Left ventricle myocardium superior (tissue), 1 donor: ENCODE results near the gene DNAJC5G. TPM values are rescaled to one million over a fixed set of nuclear protein-coding genes. Genes with fewer than 3 reads are reported as not detected.

ENCODE experiments used
- ATAC-seq: fragments of 200-7000 bp; cut with Tn5 transposase; one replicate; pipeline ENCODE4 v1.9.1; 2020; ENCODE audit warnings: mild to moderate bottlenecking, moderate library complexity
- DNase-seq: peaks from one replicate; pipeline ENCODE4 v3.0.0-alpha.2; 2020
- intact Hi-C: fragments of 100-400 bp; cut with micrococcal nuclease; formaldehyde crosslinking; loops from one replicate; pipeline ENCODE4 v1.11.0; 2022
- long read RNA-seq: library from polyadenylated mRNA; unstranded; transcript quantifications from one replicate; pipeline ENCODE4 v2.0.0, GENCODE V29; 2021
- total RNA-seq: library from RNA; stranded (reverse); fragmentation: NEBNext Ultra II Directional; extraction: Animal tissue kit (Norgen Biotek cat#: 25700); gene quantifications from one replicate; pipeline ENCODE4 v1.2.1, GENCODE V29; 2021
- donor health status: DM: no; HTN: yes; CAD: no; lungs with severe emphysema.

Gene DNAJC5G
- 2.1 TPM for total RNA-seq
- long read RNA-seq, result 0 reads

- ATAC-seq (no peak), DNase-seq (no peak)
- intact Hi-C loops, result no loop called here
Measured at GRCh38 chr2:27275211-27276150, at the start of gene DNAJC5G. TSS of gene DNAJC5G (plus strand) at chr2:27275433. CDS start at chr2:27276729, 1,296 bp downstream.

GRCh38 chr2:27225526-27225925, 49.7 kb upstream of the DNAJC5G start:
- DNase-seq (no peak), ATAC-seq (no peak)
- intact Hi-C loops, result no loop called here

GRCh38 chr2:27227501-27227900, 47.7 kb upstream of the DNAJC5G start:
- intact Hi-C loops, result no loop called here
- no peak for ATAC-seq
- no peak for DNase-seq

GRCh38 chr2:27231921-27232320, 43.3 kb upstream of the DNAJC5G start:
- intact Hi-C loops, result no loop called here

GRCh38 chr2:27233341-27233740, 41.9 kb upstream of the DNAJC5G start:
- DNase-seq (no peak), ATAC-seq (no peak)
- intact Hi-C loops, result no loop called here

More at GRCh38 chr2:27231921-27232320, 43.3 kb upstream of the DNAJC5G start:
- ATAC-seq (no peak), DNase-seq (no peak)

GRCh38 chr2:27236136-27236535, 39.1 kb upstream of the DNAJC5G start:
- DNase-seq (no peak), ATAC-seq (no peak)
- intact Hi-C loops, result no loop called here

- intact Hi-C loops, result no loop called here
- ATAC-seq (no peak), DNase-seq (no peak)
Measured at GRCh38 chr2:27236626-27237025, 38.6 kb upstream of the DNAJC5G start.

GRCh38 chr2:27237341-27237945, 37.8 kb upstream of the DNAJC5G start:
- intact Hi-C loops, result no loop called here
- DNase-seq (no peak), ATAC-seq (no peak)

- DNase-seq, result no peak
Measured at GRCh38 chr2:27238976-27239375, 36.3 kb upstream of the DNAJC5G start.

GRCh38 chr2:27240406-27240805, 34.8 kb upstream of the DNAJC5G start:
- no peak for DNase-seq
- no peak for ATAC-seq
- intact Hi-C loops, result no loop called here

More at GRCh38 chr2:27238976-27239375, 36.3 kb upstream of the DNAJC5G start:
- intact Hi-C loops, result no loop called here
- ATAC-seq, result no peak

- DNase-seq (no peak), ATAC-seq (no peak)
- intact Hi-C loops, result no loop called here
Measured at GRCh38 chr2:27241761-27242613, 33.2 kb upstream of the DNAJC5G start.

- DNase-seq, result no peak
- intact Hi-C loops, result no loop called here
- ATAC-seq, result no peak
Measured at GRCh38 chr2:27242614-27242951, 32.6 kb upstream of the DNAJC5G start.

- ATAC-seq (peak; percentile 60), DNase-seq (no peak)
- intact Hi-C loops, result no loop called here
Measured at GRCh38 chr2:27243391-27244130, 31.7 kb upstream of the DNAJC5G start.

- intact Hi-C loops, result no loop called here
- DNase-seq (no peak), ATAC-seq (peak; percentile 23)
Measured at GRCh38 chr2:27245116-27245515, 30.1 kb upstream of the DNAJC5G start.

- DNase-seq, result no peak
- peak; percentile 11 for ATAC-seq
- intact Hi-C loops, result no loop called here
Measured at GRCh38 chr2:27245626-27246025, 29.6 kb upstream of the DNAJC5G start.

- no peak for DNase-seq
- ATAC-seq, result no peak
- intact Hi-C loops, result no loop called here
Measured at GRCh38 chr2:27247893-27248292, 27.3 kb upstream of the DNAJC5G start.

GRCh38 chr2:27249159-27249890, 25.9 kb upstream of the DNAJC5G start:
- DNase-seq (no peak), ATAC-seq (no peak)
- intact Hi-C loops, result no loop called here

GRCh38 chr2:27249891-27250651, 25.2 kb upstream of the DNAJC5G start:
- DNase-seq (peak; percentile 80), ATAC-seq (peak; percentile 84)
- intact Hi-C loops, result no loop called here
